Middle frontal gyrus (tissue), 1 donor: Measurements from ENCODE around the gene GSDME.
"Not testable (repeated sequence)": the region's sequence is repeated elsewhere in the genome, so short reads cannot be mapped to it uniquely, and the experiment has no call there.

Experiments
- DNase-seq: peaks from one replicate; pipeline ENCODE4 v3.0.0-alpha.2; 2015; ENCODE audit warnings: low spot score; ENCODE audit errors: extremely low spot score

The GSDME gene

GRCh38 chr7:24757353-24758275 is at the start of gene GSDME:
GSDME (minus strand) TSS chr7:24757464; CDS start chr7:24749774, 7,690 bp downstream.
- no peak for DNase-seq

DNA sequence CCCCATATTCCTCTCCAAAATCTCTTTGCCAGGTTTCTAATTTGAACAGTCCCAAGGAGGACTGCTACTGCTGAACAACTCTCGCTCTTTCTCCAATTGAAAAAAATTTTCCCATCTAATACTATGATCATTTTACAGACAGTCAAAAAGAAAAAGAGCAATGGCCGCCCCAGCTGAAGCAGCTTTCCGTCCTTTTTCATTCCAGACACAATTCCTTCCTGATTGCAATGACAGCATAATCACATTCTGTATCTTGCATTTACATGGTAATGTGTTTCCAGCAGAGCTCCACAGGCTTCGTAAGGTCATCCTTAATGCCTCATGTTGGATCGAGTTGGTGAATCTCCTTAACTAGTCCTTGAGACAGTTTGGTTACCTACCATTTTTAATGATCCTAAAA is 45.0 kb upstream of the GSDME start:
- DNase-seq: no peak

DNA sequence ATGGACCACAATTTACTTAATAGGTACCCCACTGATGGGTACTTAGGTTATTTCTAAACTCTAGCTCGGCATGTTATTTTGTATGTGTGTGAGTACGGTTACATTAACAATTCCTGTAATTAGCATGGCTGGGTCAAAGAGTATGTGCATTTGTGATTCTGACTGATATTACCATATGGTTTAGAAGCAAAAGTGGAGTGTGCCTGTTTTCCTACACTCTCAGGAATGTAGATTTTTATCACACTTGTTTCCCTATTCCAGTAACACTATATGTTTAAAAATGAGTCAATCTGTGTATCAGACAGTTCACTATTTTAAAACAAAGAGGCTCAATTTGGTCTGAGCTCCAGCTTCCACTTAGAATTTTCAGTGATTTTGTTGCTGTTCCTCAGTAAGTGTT is 44.6 kb upstream of the GSDME start:
- DNase-seq: no peak

DNA sequence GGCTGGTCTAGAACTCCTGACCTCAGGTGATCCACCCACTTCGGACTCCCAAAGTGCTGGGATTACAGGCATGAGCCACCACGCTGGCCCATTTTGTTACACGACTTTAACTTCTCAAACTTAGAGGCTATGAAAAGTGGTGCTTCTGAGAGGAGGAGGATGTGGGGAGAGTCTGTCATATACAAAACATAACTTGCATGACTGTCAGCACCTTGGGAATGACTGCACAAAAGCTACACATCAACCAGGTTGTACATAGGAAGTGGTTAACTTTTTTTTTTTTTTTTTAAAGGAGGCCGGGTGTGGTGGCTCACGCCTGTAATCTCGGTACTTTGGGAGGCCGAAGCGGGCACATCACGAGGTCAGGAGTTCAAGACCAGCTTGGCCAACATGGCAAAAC is 43.4 kb upstream of the GSDME start:
- no peak for DNase-seq

GRCh38 chr7:24800073-24800472 is 42.8 kb upstream of the GSDME start:
- no peak for DNase-seq

- DNase-seq: no peak
These were observed 42.2 kb upstream of the GSDME start for GRCh38 chr7:24799506-24799905.

- DNase-seq: no peak
These were observed 41.0 kb upstream of the GSDME start for GRCh38 chr7:24798261-24798660.

GRCh38 chr7:24797270-24797669 is 40.0 kb upstream of the GSDME start:
- no peak for DNase-seq

GRCh38 chr7:24795407-24795767 is 38.1 kb upstream of the GSDME start:
- no peak for DNase-seq

GRCh38 chr7:24794751-24795406 is 37.6 kb upstream of the GSDME start:
- DNase-seq: not testable (repeated sequence)

DNA sequence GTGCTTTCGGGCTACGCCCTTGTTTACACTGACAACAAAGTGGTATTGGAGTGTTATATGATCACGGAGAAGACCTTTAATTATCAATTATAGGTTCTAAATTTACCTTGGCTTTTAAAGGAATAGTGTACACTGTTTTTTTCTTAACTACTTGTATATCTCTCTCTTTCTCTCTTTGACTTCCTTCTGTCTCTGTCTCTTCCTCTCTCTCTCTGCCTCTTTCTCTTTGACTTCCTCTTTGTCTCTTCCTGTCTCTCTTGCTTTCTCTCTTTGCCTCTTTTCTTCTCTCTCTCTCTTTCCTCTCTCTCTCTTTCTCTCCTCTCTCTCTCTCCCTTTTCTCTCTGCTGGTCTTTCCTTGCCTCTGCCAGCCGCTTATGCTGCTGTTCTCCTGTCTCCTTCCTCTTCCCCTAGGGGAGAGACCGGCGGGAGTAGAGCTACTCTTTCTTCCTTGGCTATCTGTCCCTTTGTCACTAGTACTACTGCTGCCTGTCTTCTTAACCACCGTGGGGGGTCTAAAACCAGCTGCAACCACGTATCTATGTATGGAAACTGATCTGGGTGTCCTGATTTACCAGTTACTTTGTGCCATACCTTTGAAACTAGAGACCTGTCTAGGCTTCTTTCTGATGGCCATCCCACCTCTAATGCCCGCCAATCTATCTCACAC is 36.9 kb upstream of the GSDME start:
- DNase-seq: no peak

DNA sequence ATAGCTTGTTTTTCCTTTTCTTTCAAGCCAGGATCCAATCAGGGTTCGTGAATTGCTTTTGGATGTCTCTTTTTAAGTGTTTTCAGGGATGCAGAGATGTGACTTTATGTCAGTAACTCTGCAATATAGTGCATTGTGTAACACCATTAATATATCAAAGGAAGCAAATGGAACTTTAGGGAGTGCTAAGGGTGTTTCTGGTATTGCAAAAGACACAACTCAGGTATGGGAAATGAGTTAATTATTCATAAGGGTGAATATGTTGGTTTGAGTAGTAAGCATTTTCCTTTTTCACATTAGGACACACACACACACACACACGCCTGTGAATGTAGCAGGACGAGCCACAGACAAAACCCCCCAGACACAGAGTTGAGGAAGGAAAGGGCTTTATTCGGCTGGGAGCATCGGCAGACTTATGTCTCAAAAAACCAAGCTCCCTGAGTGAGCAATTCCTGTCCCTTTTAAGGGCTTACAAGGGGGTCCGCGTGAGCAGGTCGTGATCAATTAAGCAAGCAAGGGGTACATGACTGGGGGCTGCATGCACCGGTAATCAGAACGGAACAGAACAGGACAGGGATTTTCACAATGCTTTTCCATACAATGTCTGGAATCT is 31.8 kb upstream of the GSDME start:
- no peak for DNase-seq

DNA sequence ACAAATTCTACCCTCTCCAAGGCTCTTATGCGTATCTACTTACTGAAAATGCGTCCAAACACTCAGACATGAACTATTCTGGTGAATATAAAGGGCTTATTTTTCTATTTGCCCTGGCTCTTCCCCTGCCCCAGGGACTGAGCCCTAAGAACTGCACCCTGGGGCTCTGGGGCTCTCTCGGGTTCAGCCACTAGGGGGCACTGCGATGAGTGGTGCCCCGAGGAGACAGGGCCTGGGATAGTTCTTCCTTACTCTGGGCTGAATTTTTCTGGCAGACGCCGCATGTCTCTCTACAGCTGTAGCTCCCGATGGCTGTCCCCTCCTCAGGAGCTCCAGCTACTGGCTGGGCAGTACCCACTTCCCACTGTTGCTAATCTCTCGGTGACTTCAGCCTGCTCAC is 30.8 kb upstream of the GSDME start:
- no peak for DNase-seq

- DNase-seq: no peak
These were observed 29.7 kb upstream of the GSDME start for GRCh38 chr7:24786941-24787340.

DNA sequence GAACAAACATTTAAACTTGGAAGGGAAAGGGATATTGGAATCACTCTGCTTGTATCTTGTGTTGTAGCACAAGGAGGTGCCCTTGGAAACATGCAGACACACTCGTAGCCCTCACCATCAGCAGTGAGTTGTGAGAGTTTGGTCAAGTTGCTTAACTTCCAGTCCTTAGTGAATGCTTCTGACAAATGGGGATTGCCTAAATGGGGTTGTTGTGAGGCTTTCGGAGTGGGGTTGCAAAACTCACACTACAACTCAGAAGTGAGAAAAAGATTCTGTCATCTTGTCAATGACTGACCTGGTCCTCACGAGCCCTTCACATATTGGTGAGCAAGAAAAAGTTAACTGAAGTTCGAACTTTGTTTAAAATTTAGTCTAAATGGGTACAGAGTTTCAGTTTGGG is 29.0 kb upstream of the GSDME start:
- DNase-seq: no peak

DNA sequence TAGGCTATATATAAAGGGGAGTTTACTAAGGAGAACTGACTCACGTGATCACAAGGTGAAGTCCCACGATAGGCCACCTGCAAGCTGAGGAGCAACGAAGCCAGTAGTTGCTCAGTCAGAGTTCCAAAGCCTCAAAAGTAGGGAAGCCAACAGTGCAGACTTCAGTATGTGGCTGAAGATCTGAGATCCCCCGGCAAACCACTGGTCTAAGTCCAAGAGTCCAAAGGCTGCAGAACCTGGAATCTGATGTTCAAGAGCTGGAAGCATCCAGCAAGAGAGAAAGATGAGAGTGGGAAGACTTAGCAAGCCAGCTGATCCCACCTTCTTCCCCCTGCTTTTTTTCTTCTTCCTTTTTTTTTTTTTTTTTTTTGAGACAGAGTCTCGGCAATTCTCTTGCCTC is 27.0 kb upstream of the GSDME start:
- no peak for DNase-seq

DNA sequence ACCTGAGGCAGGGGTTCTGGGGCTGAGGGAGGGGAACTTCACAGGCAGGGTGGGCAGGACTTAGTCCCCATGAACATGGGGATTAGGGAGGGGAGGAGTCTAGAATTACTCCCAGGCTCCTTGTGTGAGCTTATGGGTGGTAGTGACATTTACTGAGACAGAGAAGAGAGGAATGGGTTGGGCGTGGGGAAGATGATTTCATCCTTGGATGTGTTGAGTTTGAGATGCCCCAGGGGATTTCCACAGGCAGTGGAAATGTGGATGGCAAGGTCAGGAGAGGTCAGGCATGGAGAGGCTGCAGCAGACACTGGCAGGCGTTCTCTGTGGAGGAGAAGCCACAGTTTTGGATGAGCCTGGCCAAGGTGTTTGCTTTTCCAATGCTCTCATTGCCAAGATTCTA is 26.4 kb upstream of the GSDME start:
- no peak for DNase-seq

DNA sequence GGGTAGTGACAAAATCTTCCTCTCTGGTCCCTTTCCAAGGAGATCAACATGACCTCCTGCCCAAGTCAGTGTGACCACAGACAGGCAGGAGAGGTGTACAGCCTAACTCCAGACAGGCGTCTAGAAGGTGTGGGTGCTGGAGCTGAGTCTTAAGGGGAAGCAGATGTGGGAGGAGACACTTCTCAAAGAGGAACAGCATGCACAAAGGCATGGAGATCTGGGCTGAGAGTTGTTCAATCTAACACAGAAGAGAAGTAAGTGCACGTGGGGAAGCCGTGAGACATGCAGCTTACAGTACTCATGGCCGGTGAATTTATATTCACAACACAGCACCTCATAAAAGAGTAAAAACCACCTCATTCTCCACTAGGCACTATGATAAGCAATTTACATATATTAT is 23.8 kb upstream of the GSDME start:
- no peak for DNase-seq

DNA sequence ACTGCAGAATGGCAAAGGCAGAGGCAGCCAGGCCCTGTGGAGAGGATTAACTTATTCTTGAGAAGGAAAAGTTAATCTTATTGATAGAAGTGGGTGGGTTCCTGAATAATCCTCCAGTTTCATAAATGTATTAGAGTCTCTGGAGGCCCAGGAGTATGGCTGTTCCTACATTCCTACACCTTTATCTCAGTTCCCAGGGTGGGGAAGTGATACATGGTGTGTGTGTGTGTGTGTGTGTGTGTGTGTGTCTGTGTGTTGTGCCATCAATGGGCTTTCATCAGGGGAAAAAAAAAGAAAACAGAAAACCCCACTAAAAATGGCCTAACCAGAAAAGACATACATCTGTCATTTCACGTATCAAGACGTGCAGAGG is 22.0 kb upstream of the GSDME start:
- no peak for DNase-seq

DNA sequence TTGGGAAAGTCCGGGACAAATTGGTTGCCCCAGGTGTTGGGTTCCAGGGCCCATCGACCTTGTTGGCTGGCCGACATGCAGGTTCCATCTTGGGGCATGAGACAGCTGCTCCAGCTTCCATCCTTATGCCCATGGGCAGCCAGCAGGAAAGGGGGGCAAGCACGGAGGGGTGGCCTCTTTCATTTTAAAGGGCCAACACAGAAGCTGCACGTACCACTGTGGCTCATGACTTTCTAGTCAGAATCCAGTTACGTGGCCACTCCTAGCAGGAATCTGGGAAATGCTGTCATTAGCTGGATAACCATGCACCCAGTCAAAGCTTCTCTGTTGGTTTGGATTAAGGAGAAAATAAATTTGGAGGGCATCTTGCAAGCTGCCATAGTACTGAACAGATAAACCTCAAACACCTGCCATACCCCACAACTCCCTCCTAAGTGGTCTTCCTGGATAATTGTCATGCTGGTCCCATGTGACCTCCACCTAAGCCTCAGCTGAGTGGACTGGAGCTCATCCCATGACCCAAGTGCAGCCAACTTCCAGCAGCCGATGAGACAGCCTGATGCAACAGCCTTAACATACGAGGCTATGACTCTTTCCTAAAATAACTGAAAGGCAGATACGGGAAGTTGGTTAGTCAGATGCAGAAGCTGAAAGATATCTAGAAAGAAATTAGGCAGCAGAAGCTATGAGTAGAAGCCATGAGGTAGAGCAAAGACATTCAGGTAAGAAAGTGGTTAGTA is 21.4 kb upstream of the GSDME start:
- DNase-seq: no peak

- no peak for DNase-seq
These were observed 20.5 kb upstream of the GSDME start for GRCh38 chr7:24777806-24778205.
